ENCODE results near the gene CACNA1B. TPM values are rescaled to one million over a fixed set of nuclear protein-coding genes. Genes with fewer than 3 reads are reported as not detected.
"Not testable (repeated sequence)": the region's sequence is repeated elsewhere in the genome, so short reads cannot be mapped to it uniquely, and the experiment has no call there.

Gene CACNA1B
- total RNA-seq, 1 experiment from 2014 or later = 1.7 TPM

DNA sequence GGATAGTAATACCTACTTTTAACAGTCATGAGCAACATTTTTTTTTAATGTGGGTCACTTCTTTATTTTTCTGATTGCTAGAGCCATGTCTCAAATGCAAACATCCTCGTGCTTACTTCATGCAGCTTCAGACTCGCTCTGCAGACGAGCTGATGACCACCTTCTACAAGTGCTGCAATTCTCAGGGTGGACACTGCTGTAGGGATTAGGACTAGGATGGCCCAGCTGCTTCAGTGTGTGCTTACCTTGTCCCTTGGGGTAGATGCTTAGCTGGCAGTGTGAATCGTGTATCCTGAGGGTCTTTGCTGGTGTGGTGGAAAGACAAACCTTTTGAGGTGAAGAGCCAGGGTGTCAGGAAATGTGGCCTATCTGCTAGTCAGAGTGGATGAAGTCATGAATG lies 251.7 kb downstream of the CACNA1B start:
- CTCF ChIA-PET; RAD21 ChIA-PET (ENCODE audit: low non-redundant PET in 1 of 2, low total read pairs in 2 of 2, uncharacterized antibody in 2 of 2, unreplicated experiment in 2 of 2): not testable (repeated sequence)

DNA sequence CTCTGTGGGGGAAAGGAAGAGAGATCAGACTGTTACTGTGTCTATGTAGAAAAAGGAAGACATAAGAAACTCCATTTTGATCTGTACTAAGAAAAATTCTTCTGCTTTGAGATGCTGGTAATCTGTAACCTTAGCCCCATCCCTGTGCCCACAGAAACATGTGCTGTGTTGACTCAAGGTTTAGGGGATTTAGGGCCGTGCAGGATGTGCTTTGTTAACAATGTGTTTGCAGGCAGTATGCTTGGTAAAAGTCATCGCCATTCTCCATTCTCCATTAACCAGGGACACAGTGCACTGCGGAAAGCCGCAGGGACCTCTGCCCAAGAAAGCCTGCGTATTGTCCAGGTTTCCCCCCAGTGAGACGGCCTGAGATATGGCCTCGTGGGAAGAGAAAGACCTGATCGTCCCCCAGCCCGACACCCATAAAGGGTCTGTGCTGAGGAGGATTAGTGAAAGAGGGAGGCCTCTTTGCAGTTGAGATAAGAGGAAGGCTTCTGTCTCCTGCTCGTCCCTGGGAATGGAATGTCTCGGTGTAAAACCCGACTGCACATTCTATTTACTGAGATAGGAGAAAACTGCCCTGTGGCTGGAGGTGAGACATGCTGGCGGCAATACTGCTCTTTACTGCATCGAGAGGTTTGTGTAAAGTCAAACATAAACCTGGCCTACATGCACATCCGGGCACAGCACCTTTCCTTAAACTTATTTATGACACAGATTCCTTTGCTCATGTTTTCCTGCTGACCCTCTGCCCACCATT lies 255.5 kb downstream of the CACNA1B start:
- H3K79me2 ChIP-seq (ENCODE audit: insufficient read depth, low read length); BruUV-seq (replicated peaks); H2AFZ ChIP-seq (ENCODE audit: low read depth, low read length, poor library complexity, severe bottlenecking); H3K9me3 ChIP-seq (ENCODE audit: control insufficient read depth in 1 of 2, insufficient read depth in 1 of 2, low read depth in 1 of 2, low read length in 2 of 2); H3K27ac ChIP-seq (ENCODE audit: low read depth, low read length); H4K20me1 ChIP-seq (ENCODE audit: insufficient read depth); POLR2A ChIA-PET; DNase-seq (ENCODE audit: low read depth, low spot score); CTCF ChIA-PET; H3K9ac ChIP-seq (ENCODE audit: low read length); H3K4me2 ChIP-seq (ENCODE audit: low read length); intact Hi-C loops (cut with micrococcal nuclease); H3K36me3 ChIP-seq (ENCODE audit: control insufficient read depth in 1 of 2, insufficient read depth in 2 of 2, low read length in 2 of 2); RAD21 ChIA-PET (ENCODE audit: low non-redundant PET in 1 of 2, low total read pairs in 2 of 2, uncharacterized antibody in 2 of 2, unreplicated experiment in 2 of 2); H3K9me2 ChIP-seq (ENCODE audit: insufficient read depth); H3K27me3 ChIP-seq (ENCODE audit: insufficient read depth, low read length); H3K4me3 ChIP-seq (replicated peaks in 1 of 2; ENCODE audit: low read depth in 1 of 2, low read length in 2 of 2); ATAC-seq; H3K4me1 ChIP-seq (ENCODE audit: control insufficient read depth in 1 of 2, insufficient read depth in 2 of 2, low read length in 2 of 2): not testable (repeated sequence)

More for the DNA sequence above, 251.7 kb downstream of the CACNA1B start:
- H3K9ac ChIP-seq (ENCODE audit: low read length); DNase-seq (ENCODE audit: low read depth, low spot score); H3K27ac ChIP-seq (ENCODE audit: low read depth, low read length); H2AFZ ChIP-seq (ENCODE audit: low read depth, low read length, poor library complexity, severe bottlenecking); H3K9me2 ChIP-seq (ENCODE audit: insufficient read depth); H4K20me1 ChIP-seq (ENCODE audit: insufficient read depth); H3K9me3 ChIP-seq (ENCODE audit: control insufficient read depth in 1 of 2, insufficient read depth in 1 of 2, low read depth in 1 of 2, low read length in 2 of 2); ATAC-seq; H3K36me3 ChIP-seq (ENCODE audit: control insufficient read depth in 1 of 2, insufficient read depth in 2 of 2, low read length in 2 of 2); H3K4me3 ChIP-seq (replicated peaks in 1 of 2; ENCODE audit: low read depth in 1 of 2, low read length in 2 of 2); H3K4me1 ChIP-seq (ENCODE audit: control insufficient read depth in 1 of 2, insufficient read depth in 2 of 2, low read length in 2 of 2); BruUV-seq (replicated peaks); H3K4me2 ChIP-seq (ENCODE audit: low read length); POLR2A ChIA-PET; H3K79me2 ChIP-seq (ENCODE audit: insufficient read depth, low read length); H3K27me3 ChIP-seq (ENCODE audit: insufficient read depth, low read length); intact Hi-C loops (cut with micrococcal nuclease): not testable (repeated sequence)

DNA sequence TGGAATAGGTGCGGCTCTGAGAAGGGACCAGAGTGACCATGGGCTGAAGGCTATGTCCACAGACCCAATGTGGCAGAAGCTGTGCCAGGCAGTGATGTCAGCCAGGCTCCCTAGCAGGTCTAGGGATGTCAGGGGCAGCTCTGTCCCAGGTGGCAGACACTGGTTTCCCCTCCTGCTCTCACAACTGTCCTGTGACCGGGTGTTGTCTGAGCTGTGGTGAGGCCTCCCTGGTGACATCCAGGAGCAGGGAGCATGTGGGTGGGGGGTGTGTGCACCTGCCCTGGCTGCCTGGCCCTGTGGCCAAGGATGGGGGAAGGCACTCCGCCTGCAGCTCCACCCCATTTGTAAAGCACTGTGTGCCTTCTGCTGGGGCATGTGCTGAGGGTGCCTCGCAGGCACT lies 257.0 kb downstream of the CACNA1B start:
- H3K9ac ChIP-seq (ENCODE audit: low read length); DNase-seq (ENCODE audit: low read depth, low spot score); H3K9me3 ChIP-seq (ENCODE audit: control insufficient read depth in 1 of 2, insufficient read depth in 1 of 2, low read depth in 1 of 2, low read length in 2 of 2); H3K4me3 ChIP-seq (replicated peaks in 1 of 2; ENCODE audit: low read depth in 1 of 2, low read length in 2 of 2); H3K4me1 ChIP-seq (ENCODE audit: control insufficient read depth in 1 of 2, insufficient read depth in 2 of 2, low read length in 2 of 2); H3K9me2 ChIP-seq (ENCODE audit: insufficient read depth); CTCF ChIA-PET; POLR2A ChIA-PET; H4K20me1 ChIP-seq (ENCODE audit: insufficient read depth); ATAC-seq; H3K79me2 ChIP-seq (ENCODE audit: insufficient read depth, low read length); RAD21 ChIA-PET (ENCODE audit: low non-redundant PET in 1 of 2, low total read pairs in 2 of 2, uncharacterized antibody in 2 of 2, unreplicated experiment in 2 of 2); H3K27ac ChIP-seq (ENCODE audit: low read depth, low read length); H2AFZ ChIP-seq (ENCODE audit: low read depth, low read length, poor library complexity, severe bottlenecking); intact Hi-C loops (cut with micrococcal nuclease); H3K27me3 ChIP-seq (ENCODE audit: insufficient read depth, low read length); H3K4me2 ChIP-seq (ENCODE audit: low read length); H3K36me3 ChIP-seq (ENCODE audit: control insufficient read depth in 1 of 2, insufficient read depth in 2 of 2, low read length in 2 of 2); BruUV-seq (replicated peaks): not testable (repeated sequence)

DNA sequence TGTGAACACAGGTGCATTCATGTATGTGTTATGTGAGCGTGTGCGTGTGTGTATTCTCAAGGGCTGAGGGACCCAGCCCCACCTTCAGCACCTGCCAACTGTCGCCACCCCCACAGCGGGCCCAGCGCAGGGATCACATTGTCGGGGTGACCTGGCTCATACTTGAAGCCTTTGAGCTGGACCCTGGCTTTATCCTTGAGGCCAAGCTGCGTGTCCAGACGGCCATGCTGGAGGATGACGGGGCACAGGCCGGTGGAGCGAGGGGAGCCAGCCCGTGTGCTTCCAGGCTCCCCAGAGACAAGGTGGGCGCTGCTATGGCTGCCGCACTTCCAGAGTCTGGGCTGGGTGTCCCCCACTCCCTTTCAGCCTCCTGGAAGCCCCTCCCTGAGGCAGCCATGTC lies 261.5 kb downstream of the CACNA1B start:
- not testable (repeated sequence) for BruUV-seq (replicated peaks)

More for the DNA sequence above, 261.5 kb downstream of the CACNA1B start:
- CTCF ChIA-PET; H3K9ac ChIP-seq (ENCODE audit: low read length); H3K79me2 ChIP-seq (ENCODE audit: insufficient read depth, low read length); RAD21 ChIA-PET (ENCODE audit: low non-redundant PET in 1 of 2, low total read pairs in 2 of 2, uncharacterized antibody in 2 of 2, unreplicated experiment in 2 of 2); intact Hi-C loops (cut with micrococcal nuclease); H3K9me2 ChIP-seq (ENCODE audit: insufficient read depth); H3K4me1 ChIP-seq (ENCODE audit: control insufficient read depth in 1 of 2, insufficient read depth in 2 of 2, low read length in 2 of 2); H3K36me3 ChIP-seq (ENCODE audit: control insufficient read depth in 1 of 2, insufficient read depth in 2 of 2, low read length in 2 of 2); ATAC-seq; POLR2A ChIA-PET; DNase-seq (ENCODE audit: low read depth, low spot score); H3K9me3 ChIP-seq (ENCODE audit: control insufficient read depth in 1 of 2, insufficient read depth in 1 of 2, low read depth in 1 of 2, low read length in 2 of 2); H3K4me2 ChIP-seq (ENCODE audit: low read length); H2AFZ ChIP-seq (ENCODE audit: low read depth, low read length, poor library complexity, severe bottlenecking); H3K4me3 ChIP-seq (replicated peaks in 1 of 2; ENCODE audit: low read depth in 1 of 2, low read length in 2 of 2); H4K20me1 ChIP-seq (ENCODE audit: insufficient read depth); H3K27me3 ChIP-seq (ENCODE audit: insufficient read depth, low read length); H3K27ac ChIP-seq (ENCODE audit: low read depth, low read length): not testable (repeated sequence)
